BE2C (cell line): Measurements from ENCODE around the gene ZDHHC14.

ENCODE experiments used
- DNase-seq: peaks from one replicate; pipeline ENCODE4 v3.0.0-alpha.2; 2020
- H3K27me3 ChIP-seq: fragments of 250-450 bp; sonication (Bioruptor Pico); 2 replicates; pipeline ENCODE4 v1.5.1; 2020; ENCODE audit warnings: mild to moderate bottlenecking
- H3K36me3 ChIP-seq: fragments of 250-450 bp; sonication (Bioruptor Pico); 2 replicates; pipeline ENCODE4 v1.5.1; 2020; ENCODE audit warnings: mild to moderate bottlenecking
- H3K4me1 ChIP-seq: fragments of 250-450 bp; sonication (Bioruptor Pico); 2 replicates; pipeline ENCODE4 v1.5.1; 2020
- H3K4me3 ChIP-seq: 2 replicates; pipeline ENCODE4 v1.5.1; 2011; ENCODE audit warnings: low read depth, low read length
- H3K9me3 ChIP-seq: fragments of 250-450 bp; sonication (Bioruptor Pico); 2 replicates; pipeline ENCODE4 v1.5.1; 2020
- TF ChIP-seq, protein P1 (sequence below): IDR thresholded peaks from 2 replicates; pipeline ENCODE4 v1.5.1; 2012; ENCODE audit warnings: mild to moderate bottlenecking, low read depth, low read length

ZDHHC14 gene

DNA sequence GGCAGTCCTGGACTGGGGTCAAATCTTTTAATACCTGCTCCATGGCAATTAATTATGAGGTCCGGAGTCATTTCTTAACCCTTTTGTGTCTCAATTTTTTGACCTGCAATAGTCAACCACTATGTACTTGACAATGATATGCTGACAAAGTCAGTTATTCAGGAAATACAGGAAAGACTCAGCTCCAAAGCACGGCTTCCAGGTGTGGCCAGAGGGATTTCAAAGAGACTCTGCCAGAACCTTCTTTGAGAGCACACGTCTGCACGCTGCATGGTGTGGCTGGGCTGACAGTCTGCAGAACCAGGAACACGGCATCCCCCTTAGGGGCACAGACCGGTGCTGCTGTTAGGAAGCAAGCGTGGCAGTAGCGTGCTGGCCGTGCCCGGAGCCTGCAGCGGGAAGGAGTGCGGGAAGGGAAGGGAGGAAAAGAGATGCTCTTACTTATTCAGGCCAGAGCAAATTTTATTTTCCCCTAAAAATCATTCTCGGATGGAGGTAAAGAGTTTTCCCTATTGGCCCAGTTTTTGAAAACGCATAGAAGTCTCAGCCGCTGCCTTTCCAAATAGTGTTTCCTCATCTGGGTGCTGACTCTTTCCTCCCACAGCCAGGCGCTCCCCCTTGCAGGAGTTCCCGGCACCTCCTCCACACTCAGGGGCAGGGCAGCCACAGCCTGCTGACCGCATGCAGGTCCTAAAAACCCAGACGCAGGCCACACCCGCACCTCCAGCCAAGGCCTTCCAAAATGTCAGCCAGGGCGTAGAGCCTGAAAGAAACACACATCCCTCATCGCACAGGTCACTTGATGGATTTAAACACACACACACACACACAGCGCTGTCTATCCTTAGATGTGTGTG lies 254.6 kb downstream of the ZDHHC14 start:
- Histone ChIP-seq H3K27me3 (no peaks in the 10 kb centered on the region), H3K36me3 (no peaks in the 10 kb centered on the region), H3K9me3 (no peaks in the 10 kb centered on the region), H3K4me1 (no peaks in the 10 kb centered on the region), H3K4me3 (no peak overlapping the region)
- DNase-seq, result no peak
- TF ChIP-seq, protein P1, sequence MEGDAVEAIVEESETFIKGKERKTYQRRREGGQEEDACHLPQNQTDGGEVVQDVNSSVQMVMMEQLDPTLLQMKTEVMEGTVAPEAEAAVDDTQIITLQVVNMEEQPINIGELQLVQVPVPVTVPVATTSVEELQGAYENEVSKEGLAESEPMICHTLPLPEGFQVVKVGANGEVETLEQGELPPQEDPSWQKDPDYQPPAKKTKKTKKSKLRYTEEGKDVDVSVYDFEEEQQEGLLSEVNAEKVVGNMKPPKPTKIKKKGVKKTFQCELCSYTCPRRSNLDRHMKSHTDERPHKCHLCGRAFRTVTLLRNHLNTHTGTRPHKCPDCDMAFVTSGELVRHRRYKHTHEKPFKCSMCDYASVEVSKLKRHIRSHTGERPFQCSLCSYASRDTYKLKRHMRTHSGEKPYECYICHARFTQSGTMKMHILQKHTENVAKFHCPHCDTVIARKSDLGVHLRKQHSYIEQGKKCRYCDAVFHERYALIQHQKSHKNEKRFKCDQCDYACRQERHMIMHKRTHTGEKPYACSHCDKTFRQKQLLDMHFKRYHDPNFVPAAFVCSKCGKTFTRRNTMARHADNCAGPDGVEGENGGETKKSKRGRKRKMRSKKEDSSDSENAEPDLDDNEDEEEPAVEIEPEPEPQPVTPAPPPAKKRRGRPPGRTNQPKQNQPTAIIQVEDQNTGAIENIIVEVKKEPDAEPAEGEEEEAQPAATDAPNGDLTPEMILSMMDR, result no peak

DNA sequence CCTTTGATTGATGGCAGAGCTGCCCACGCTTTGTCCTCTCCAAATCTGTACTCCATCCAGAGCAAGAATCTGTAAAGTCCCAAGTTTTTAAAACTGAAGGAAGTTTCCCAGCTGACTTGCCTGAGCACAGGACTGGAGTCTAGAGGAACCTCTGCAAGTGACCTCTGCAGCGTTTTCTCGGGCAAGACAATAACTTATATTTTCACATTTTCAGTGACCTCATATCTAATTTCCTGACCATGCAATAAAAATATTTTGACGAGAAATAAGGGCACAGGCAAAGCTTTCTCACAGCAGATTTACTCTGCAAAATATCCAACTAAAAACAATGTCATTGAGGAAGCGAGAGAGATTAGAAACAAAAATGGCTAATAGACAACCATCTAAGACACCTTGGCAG lies 256.5 kb downstream of the ZDHHC14 start:
- DNase-seq, result no peak
- H3K9me3 ChIP-seq, result no peaks in the 10 kb centered on the region
- H3K4me3 ChIP-seq, result no peak overlapping the region
- no peaks in the 10 kb centered on the region for H3K27me3 ChIP-seq
- TF ChIP-seq, protein P1, result no peak
- H3K36me3 ChIP-seq, result no peaks in the 10 kb centered on the region
- H3K4me1 ChIP-seq, result no peaks in the 10 kb centered on the region

DNA sequence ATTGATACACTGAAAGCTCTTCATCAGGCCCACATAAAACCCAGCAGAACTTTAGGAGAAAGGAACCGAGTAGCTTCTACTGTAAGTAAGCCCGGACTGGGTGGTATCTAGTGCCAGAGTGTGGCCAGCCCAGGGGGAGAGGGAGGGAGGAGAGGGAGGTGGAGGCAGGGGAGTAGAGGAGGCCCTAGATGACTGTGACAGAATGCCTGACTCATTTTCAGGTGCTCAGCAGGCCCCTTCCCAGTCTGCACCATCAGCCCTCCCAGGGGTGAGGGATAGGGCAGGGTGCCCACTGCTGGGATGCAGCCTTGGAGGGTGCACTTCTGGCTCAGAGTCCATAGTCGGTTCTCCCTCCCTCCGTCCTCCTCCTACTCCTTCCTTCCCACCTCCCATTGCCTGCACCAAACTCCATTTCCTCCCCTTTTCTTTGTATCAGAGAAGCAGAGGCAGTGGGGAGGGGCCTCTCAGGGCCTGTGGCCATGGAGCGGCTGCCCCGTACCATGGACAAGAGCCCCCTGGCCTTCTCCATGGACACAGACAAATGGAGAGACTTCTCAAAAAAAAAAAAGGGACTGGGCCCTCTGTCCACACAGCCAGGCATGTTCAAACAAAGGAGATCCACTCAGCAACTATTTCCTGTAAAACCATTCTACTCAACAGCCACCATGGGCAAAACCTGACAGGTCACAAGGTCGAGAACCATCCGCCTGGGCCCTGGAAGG lies 257.1 kb downstream of the ZDHHC14 start:
- no peak for DNase-seq
- Histone ChIP-seq H3K4me3 (no peak overlapping the region), H3K9me3 (no peaks in the 10 kb centered on the region), H3K4me1 (no peaks in the 10 kb centered on the region), H3K36me3 (no peaks in the 10 kb centered on the region), H3K27me3 (no peaks in the 10 kb centered on the region)
- TF ChIP-seq, protein P1, result no peak

DNA sequence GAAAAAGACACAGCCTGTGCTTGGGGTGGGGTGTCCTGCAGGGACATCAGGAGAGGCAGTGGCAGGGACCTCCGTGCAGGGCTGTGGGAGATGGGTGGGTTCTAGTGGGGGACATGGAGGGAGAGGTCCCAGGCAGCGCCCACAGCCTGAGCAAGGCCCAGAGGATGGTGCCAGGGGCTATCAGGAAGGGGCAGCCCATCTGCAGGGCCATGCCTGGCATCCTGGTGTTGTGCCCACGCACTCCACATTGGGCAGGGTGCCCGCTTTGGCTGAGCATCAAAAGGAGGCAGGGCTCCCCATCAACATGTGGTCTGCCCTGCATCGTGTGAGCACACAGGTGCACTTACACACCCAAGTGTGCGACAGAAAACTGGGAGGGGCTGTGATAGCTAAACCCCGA lies 257.8 kb downstream of the ZDHHC14 start:
- no peaks in the 10 kb centered on the region for H3K9me3 ChIP-seq
- no peak overlapping the region for H3K4me3 ChIP-seq
- no peaks in the 10 kb centered on the region for H3K4me1 ChIP-seq
- no peaks in the 10 kb centered on the region for H3K36me3 ChIP-seq
- TF ChIP-seq, protein P1, result no peak
- H3K27me3 ChIP-seq, result no peaks in the 10 kb centered on the region
- no peak for DNase-seq

DNA sequence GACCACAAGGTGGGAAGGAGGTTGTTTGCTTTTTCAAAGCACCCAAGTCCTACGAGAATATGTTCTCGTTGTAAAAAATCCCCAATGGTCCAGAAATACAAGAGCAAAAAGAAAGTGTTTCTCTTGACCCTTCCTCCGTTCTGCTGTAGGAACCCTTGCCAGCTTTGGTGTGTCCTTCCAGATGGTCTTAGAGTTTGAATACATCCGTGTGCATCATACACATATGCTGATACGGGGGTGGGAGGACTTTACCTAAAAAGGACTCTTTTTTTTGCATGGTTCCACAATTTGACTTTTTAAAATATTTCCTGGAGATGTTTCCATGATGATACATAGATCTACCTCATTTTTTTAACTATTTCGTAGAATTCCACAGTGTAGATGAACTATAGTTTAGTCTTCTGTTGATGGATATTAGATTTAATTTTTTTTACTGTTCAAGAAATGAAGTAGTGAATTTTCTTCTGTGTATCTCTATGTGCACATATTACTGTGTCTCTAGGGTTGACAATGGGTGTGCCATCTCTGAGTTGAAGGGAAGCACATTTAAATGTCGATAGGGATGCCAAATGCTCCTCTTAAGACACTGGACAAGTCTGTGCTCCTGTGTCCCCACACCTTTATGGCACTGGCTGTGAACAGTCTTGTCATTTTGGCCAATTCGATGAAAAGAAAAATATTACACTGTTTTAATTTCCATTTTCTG lies 259.9 kb downstream of the ZDHHC14 start:
- no peaks in the 10 kb centered on the region for H3K9me3 ChIP-seq
- no peak overlapping the region for H3K4me3 ChIP-seq
- TF ChIP-seq, protein P1, result no peak
- no peaks in the 10 kb centered on the region for H3K4me1 ChIP-seq
- no peaks in the 10 kb centered on the region for H3K27me3 ChIP-seq
- no peaks in the 10 kb centered on the region for H3K36me3 ChIP-seq
- no peak for DNase-seq
